GM12878 (cell line): Measurements from ENCODE around the gene RFX5. TPM values are rescaled to one million over a fixed set of nuclear protein-coding genes. Genes with fewer than 3 reads are reported as not detected.
A peak's percentile ranks its signal among the peaks of the same experiment; 100 is the strongest.

ENCODE experiments used
- ATAC-seq: fragments of 200-7000 bp; cut with Tn5 transposase; 3 replicates; pipeline ENCODE4 v1.9.1; 2020; ENCODE audit warnings: mild to moderate bottlenecking, moderate library complexity
- BruUV-seq: library from RNA; stranded (reverse); fragments of 400-500 nt; replicated peaks from 2 replicates; lab custom pipeline; 2021; lab: Mats Ljungman, UMichigan
- CTCF ChIA-PET: fragments of 300-600 bp; sonication (Branson Sonifier 250); formaldehyde crosslinking; extraction: SDS; loops from one replicate; lab custom pipeline; 2021; ENCODE audit warnings: inconsistent platforms; lab: Yijun Ruan, JAX
- POLR2A ChIA-PET: fragments of 350-600 bp; formaldehyde crosslinking; extraction: SDS; loops from one replicate; lab custom pipeline; 2021; ENCODE audit warnings: inconsistent platforms; lab: Charles Lee
- RAD21 ChIA-PET: fragments of 300-600 bp; sonication (Branson Sonifier 250); formaldehyde crosslinking; loops from one replicate; lab custom pipeline; 2023; ENCODE audit warnings: antibody characterized with exemption; ENCODE audit not compliant: unreplicated experiment; lab: Charles Lee
- SMC1A ChIA-PET: fragments of 300-600 bp; sonication (Branson Sonifier 250); formaldehyde crosslinking; loops from one replicate; lab custom pipeline; 2023; ENCODE audit not compliant: unreplicated experiment, uncharacterized antibody; lab: Charles Lee
- DNase-seq: peaks from one replicate; pipeline ENCODE4 v3.0.0-alpha.2; 2011; ENCODE audit warnings: low read depth, low spot score
- FAIRE-seq: peaks from 3 replicates; lab custom pipeline; 2011; peaks lifted over from hg19 to GRCh38; lab: Jason Lieb, UNC
- H2AFZ ChIP-seq: 2 replicates; pipeline ENCODE4 v1.6.0; 2011; ENCODE audit warnings: low read depth, low read length, control low read depth; ENCODE audit not compliant: control insufficient read depth
- H3K27ac ChIP-seq: 2 replicates; pipeline ENCODE4 v1.5.1; 2011; ENCODE audit warnings: control low read depth; ENCODE audit not compliant: control insufficient read depth, insufficient read depth
- H3K27me3 ChIP-seq, 2 experiments: replicated peaks in 1 of 2; 2 replicates each; pipeline versions ENCODE4 v1.6.0 to v1.6.1; 2011; ENCODE audit warnings: low read length in 1 of 2; ENCODE audit not compliant: control insufficient read depth in 2 of 2, insufficient read depth in 2 of 2
- H3K36me3 ChIP-seq, 2 experiments: 2 replicates each; pipeline ENCODE4 v1.5.1; 2011; ENCODE audit warnings: low read length in 1 of 2; ENCODE audit not compliant: control insufficient read depth in 2 of 2, insufficient read depth in 2 of 2
- H3K4me1 ChIP-seq: 2 replicates; pipeline ENCODE4 v1.6.1; 2011; ENCODE audit warnings: mild to moderate bottlenecking, low read length, moderate library complexity, mixed read lengths; ENCODE audit not compliant: control insufficient read depth, insufficient read depth
- H3K4me2 ChIP-seq: 2 replicates; pipeline ENCODE4 v1.6.0; 2011; ENCODE audit warnings: control low read depth; ENCODE audit not compliant: control insufficient read depth, insufficient read depth
- H3K4me3 ChIP-seq: fragments of 200-600 bp; sonication (generic); 2 replicates; pipeline ENCODE4 v1.5.1; 2016
- H3K79me2 ChIP-seq: 2 replicates; pipeline ENCODE4 v1.6.0; 2011; ENCODE audit warnings: low read length; ENCODE audit not compliant: control insufficient read depth, insufficient read depth
- H3K9ac ChIP-seq: 2 replicates; pipeline ENCODE4 v1.8.0; 2011; ENCODE audit warnings: low read length, control low read depth, mixed read lengths; ENCODE audit not compliant: control insufficient read depth, insufficient read depth
- H3K9me3 ChIP-seq: replicated peaks from 3 replicates; pipeline ENCODE4 v1.5.1; 2011; ENCODE audit warnings: mild to moderate bottlenecking, low read length; ENCODE audit not compliant: control insufficient read depth, insufficient read depth
- H4K20me1 ChIP-seq: 2 replicates; pipeline ENCODE4 v1.6.0; 2011; ENCODE audit not compliant: control insufficient read depth, insufficient read depth
- E4F1 ChIP-seq: fragments of 450-650 bp; IDR thresholded peaks from 2 replicates; pipeline ENCODE4 v1.6.1; 2018; ENCODE audit warnings: borderline replicate concordance, mild to moderate bottlenecking; ENCODE audit not compliant: partially characterized antibody
- EGR1 ChIP-seq, 2 experiments: IDR thresholded peaks; 1 replicate in 1 of 2; 2 replicates in 1 of 2; pipeline ENCODE4 v1.6.1; 2011 to 2012; ENCODE audit warnings: low read depth in 2 of 2, low read length in 2 of 2, borderline replicate concordance in 1 of 2, mild to moderate bottlenecking in 1 of 2, moderate library complexity in 1 of 2
- EZH2 ChIP-seq: IDR thresholded peaks from 2 replicates; pipeline ENCODE4 v1.6.1; 2012; ENCODE audit warnings: low read depth, mild to moderate bottlenecking, control low read depth, inconsistent platforms, low read length, borderline replicate concordance; ENCODE audit not compliant: control insufficient read depth
- MTA3 ChIP-seq: IDR thresholded peaks from 2 replicates; pipeline ENCODE4 v1.6.1; 2012; ENCODE audit warnings: low read length, inconsistent platforms, borderline replicate concordance
- NFIC ChIP-seq: IDR thresholded peaks from 2 replicates; pipeline ENCODE4 v1.6.1; 2012; ENCODE audit warnings: low read depth, mild to moderate bottlenecking, inconsistent platforms, low read length, moderate library complexity
- NR2C2 ChIP-seq: IDR thresholded peaks from 2 replicates; pipeline ENCODE4 v1.6.1; 2011; ENCODE audit warnings: borderline replicate concordance, low read depth; ENCODE audit not compliant: control insufficient read depth, insufficient read length
- PBX3 ChIP-seq: IDR thresholded peaks from 2 replicates; pipeline ENCODE4 v1.6.1; 2011; ENCODE audit warnings: mild to moderate bottlenecking, low read depth, low read length, moderate library complexity; ENCODE audit not compliant: insufficient replicate concordance
- RCOR1 ChIP-seq: conservative IDR thresholded peaks from 2 replicates; pipeline ENCODE4 v1.6.1; 2012; ENCODE audit warnings: low read depth, low read length, improper control_type of control experiment
- TARDBP ChIP-seq: IDR thresholded peaks from 2 replicates; pipeline ENCODE4 v1.6.1; 2016; ENCODE audit warnings: borderline replicate concordance
- ZZZ3 ChIP-seq: IDR thresholded peaks from 2 replicates; pipeline ENCODE4 v1.6.1; 2011; ENCODE audit warnings: low read depth; ENCODE audit not compliant: control insufficient read depth, insufficient read length
- WGBS: methylation state at CpG from one replicate; pipeline ENCODE4 v1.1.6; 2016; ENCODE audit warnings: low lambda C conversion rate; ENCODE audit not compliant: insufficient replicate concordance, insufficient coverage; ENCODE audit errors: missing lambda C conversion rate; 5-methylcytosine and 5-hydroxymethylcytosine counted together
- in situ Hi-C: fragments of 300-500 bp; cut with MboI; formaldehyde crosslinking; loops from 9 replicates; pipeline ENCODE4 v1.14.3; 2018; ENCODE audit warnings: mixed read lengths
- intact Hi-C: fragments of 100-400 bp; cut with micrococcal nuclease; formaldehyde crosslinking; loops from one replicate; pipeline ENCODE4 v1.14.2; 2022; ENCODE audit not compliant: unreplicated experiment
- polyA plus RNA-seq, 11 experiments: library from polyadenylated mRNA; depleted of rRNA in 4 of 11; unstranded in 6 of 11; stranded (reverse) in 5 of 11; fragments of >200 nt; fragmentation: Nextera tagmentation in 4 of 11; fragmentation: Illumina TruSeq in 1 of 11; extraction: Ambion mirVana in 4 of 11; extraction: Trizol in 1 of 11; gene quantifications; 1 replicate in 1 of 11; 2 replicates in 10 of 11; pipeline versions ENCODE4 v1.2.1 to v1.2.3, GENCODE V29; 2011 to 2016; ENCODE audit warnings: inconsistent platforms in 2 of 11, missing spikeins in 2 of 11, low read depth in 1 of 11
- total RNA-seq, 4 experiments: library from RNA; depleted of rRNA in 3 of 4; stranded (reverse); fragments of >200 nt in 3 of 4; fragmentation: Illumina TruSeq in 1 of 4; extraction: Trizol in 1 of 4; gene quantifications; 2 replicates each; pipeline versions ENCODE4 v1.2.1 to v1.2.3, GENCODE V29; 2013 to 2021
- TF ChIP-seq, protein P1 (sequence below): fragments of 450-650 bp; IDR thresholded peaks from 2 replicates; pipeline ENCODE4 v1.6.1; 2017; ENCODE audit warnings: low read depth, mild to moderate bottlenecking, moderate library complexity
- TF ChIP-seq, protein P2 (sequence below): fragments of 450-650 bp; IDR thresholded peaks from 2 replicates; pipeline ENCODE4 v1.6.1; 2017; ENCODE audit warnings: mild to moderate bottlenecking

The RFX5 gene
- total and polyA plus RNA-seq, 10 of the 15 experiments (the other 5 are each of a cell fraction or from before 2014, with no cell fraction given): 14.1 to 198 (median 124) TPM

DNA sequence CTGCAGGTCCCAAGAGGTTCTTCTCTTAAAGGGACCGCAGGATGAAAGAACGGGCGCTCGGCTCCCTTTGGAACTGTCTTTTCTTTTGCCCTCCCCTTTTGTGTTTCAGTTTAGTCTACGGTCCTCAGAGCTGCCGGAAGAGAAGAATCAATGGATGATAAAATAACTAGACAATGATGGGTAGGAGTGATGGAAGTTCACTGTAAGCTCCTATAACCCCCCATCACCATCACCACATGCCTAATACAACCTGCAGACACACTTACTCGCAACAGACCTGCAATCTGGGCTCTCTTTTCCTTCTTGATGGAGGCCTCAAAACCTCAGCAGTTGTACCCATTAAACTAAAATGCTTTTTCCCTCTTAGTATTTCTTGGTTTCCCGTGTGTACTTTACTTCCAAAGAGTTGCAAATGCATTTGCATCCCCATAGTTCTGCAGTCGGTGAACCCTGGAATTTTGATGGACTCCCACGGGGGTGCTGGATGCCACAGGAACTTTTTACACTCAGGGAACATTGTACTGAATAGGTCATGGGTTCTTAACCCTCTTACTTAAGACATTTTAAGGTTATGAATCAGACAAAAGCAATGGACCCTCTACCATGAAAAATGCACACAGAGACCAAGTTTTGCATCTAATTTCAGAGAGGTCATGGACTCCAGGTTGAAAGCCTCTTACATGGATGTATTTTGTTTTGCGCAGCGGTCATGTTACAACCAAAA is 633 bp upstream of the RFX5 start:
- no peak for FAIRE-seq
- Histone ChIP-seq H3K4me3 (peak overlapping the region; percentile 45; the same call in 1 of the 2 replicates), H3K9ac (peak overlapping the region; percentile 66), H2AFZ (peak overlapping the region; percentile 51), H4K20me1 (no peaks in the 10 kb centered on the region), H3K27me3 (no peaks in the 10 kb centered on the region), H3K27ac (peak overlapping the region; percentile 99), H3K4me1 (peaks cover 7% of the 10 kb centered on the region), H3K9me3 (no peaks in the 10 kb centered on the region; the same call in 2 of the 3 replicates), H3K79me2 (peaks cover 23% of the 10 kb centered on the region), H3K36me3 (peaks cover 11 to 16% of the 10 kb centered on the region in 2 experiments), H3K4me2 (peak overlapping the region; percentile 75)
- in situ Hi-C loops: no loop called here
- CTCF ChIA-PET: interaction anchor here (0.6 to 2.7 kb wide), 5 partner anchors 47 to 1998 kb away, joined by 3 to 8 read pairs (median 3); partner anchors contain the start of gene PSMB4
- intact Hi-C loops: loop anchor here (2.0 kb wide), 1 partner anchor 51 kb away; the partner anchor contains the start of gene PSMB4
- POLR2A ChIA-PET: interaction anchor here (0.7 to 4.1 kb wide), 8 partner anchors 8 to 492 kb away, joined by 3 to 22 read pairs (median 4); partner anchors contain the start of genes C2CD4D, PI4KB, PSMB4 and ZNF687
- WGBS: 17% methylated on average over 12 of the region's 12 CpGs
- no peak for ATAC-seq
- no peak for DNase-seq
- SMC1A ChIA-PET: interaction anchor here (1.6 to 2.7 kb wide), 2 partner anchors 20 to 52 kb away, joined by 10 to 13 read pairs; partner anchors contain the start of genes PI4KB and PSMB4
- RAD21 ChIA-PET: interaction anchor here (1.0 to 2.2 kb wide), 7 partner anchors 16 to 96 kb away, joined by 3 to 9 read pairs (median 4); partner anchors contain the start of genes PI4KB and ZNF687
- BruUV-seq: TSS peak; percentile 99
- TF ChIP-seq EZH2: no peak
- 0 out of 2 replicates have a peak, but pooled peaks have one; percentile 53 for TF ChIP-seq MTA3
- no peak for TF ChIP-seq RCOR1
- TF ChIP-seq, protein P1, sequence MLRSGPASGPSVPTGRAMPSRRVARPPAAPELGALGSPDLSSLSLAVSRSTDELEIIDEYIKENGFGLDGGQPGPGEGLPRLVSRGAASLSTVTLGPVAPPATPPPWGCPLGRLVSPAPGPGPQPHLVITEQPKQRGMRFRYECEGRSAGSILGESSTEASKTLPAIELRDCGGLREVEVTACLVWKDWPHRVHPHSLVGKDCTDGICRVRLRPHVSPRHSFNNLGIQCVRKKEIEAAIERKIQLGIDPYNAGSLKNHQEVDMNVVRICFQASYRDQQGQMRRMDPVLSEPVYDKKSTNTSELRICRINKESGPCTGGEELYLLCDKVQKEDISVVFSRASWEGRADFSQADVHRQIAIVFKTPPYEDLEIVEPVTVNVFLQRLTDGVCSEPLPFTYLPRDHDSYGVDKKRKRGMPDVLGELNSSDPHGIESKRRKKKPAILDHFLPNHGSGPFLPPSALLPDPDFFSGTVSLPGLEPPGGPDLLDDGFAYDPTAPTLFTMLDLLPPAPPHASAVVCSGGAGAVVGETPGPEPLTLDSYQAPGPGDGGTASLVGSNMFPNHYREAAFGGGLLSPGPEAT: 0 out of 2 replicates have a peak, but pooled peaks have one; percentile 0
- no peak for TF ChIP-seq ZZZ3
- TF ChIP-seq, protein P2, sequence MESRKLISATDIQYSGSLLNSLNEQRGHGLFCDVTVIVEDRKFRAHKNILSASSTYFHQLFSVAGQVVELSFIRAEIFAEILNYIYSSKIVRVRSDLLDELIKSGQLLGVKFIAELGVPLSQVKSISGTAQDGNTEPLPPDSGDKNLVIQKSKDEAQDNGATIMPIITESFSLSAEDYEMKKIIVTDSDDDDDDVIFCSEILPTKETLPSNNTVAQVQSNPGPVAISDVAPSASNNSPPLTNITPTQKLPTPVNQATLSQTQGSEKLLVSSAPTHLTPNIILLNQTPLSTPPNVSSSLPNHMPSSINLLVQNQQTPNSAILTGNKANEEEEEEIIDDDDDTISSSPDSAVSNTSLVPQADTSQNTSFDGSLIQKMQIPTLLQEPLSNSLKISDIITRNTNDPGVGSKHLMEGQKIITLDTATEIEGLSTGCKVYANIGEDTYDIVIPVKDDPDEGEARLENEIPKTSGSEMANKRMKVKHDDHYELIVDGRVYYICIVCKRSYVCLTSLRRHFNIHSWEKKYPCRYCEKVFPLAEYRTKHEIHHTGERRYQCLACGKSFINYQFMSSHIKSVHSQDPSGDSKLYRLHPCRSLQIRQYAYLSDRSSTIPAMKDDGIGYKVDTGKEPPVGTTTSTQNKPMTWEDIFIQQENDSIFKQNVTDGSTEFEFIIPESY: no peak
- TF ChIP-seq EGR1 (IDR thresholded peaks at IDR 0.05; ENCODE audit: borderline replicate concordance in 1 of 2, low read depth in 2 of 2, low read length in 2 of 2): no peak
- TF ChIP-seq NR2C2: no peak
- peak; percentile 32; the same call in 1 of the 2 replicates for TF ChIP-seq NFIC
- TF ChIP-seq PBX3: no peak
- TF ChIP-seq E4F1: no peak
- TF ChIP-seq TARDBP: no peak
